ENCODE data around the gene TUBGCP4. TPM values are rescaled to one million over a fixed set of nuclear protein-coding genes. Genes with fewer than 3 reads are reported as not detected.
A peak's percentile ranks its signal among the peaks of the same experiment; 100 is the strongest.

TUBGCP4 gene
- total RNA-seq, 2 experiments from 2014 or later = 32.9 to 33.4 TPM

DNA sequence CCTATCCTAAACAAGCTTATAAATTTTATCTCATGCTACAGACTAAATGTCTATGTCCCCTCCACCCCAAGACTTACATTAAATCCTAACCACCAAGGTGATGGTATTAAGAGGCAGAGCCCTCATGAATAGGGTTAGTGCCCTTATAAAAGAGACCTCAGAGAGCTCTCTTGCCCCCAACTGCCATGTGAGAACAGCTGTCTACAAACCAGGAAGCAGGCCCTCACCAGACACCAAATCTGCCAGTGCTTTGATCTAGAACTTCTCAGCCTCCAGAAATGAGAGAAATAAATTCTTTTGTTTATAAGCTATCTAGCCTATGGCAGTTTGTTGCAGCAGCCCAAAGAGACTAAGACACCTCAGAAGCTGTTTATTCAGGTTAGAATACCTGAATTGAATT, 63.5 kb downstream of the TUBGCP4 start:
- CTCF ChIA-PET = interaction anchor here (1.2 to 1.4 kb wide), 2 partner anchors 77 to 81 kb away, joined by 3 to 4 read pairs; no protein-coding TSS in a partner anchor
- H3K27me3 Mint-ChIP-seq = no peaks in the 10 kb centered on the region
- intact Hi-C loops (cut with micrococcal nuclease) = no loop called here
- POLR2A ChIA-PET = no interaction called here
- no peak overlapping the region for H3K4me3 Mint-ChIP-seq
- no peak overlapping the region for H3K27ac Mint-ChIP-seq
- no peak for ATAC-seq
- no peak for DNase-seq
- no peaks in the 10 kb centered on the region for H3K9me3 Mint-ChIP-seq
- H3K4me1 Mint-ChIP-seq (ENCODE audit: low read depth) = no peaks in the 10 kb centered on the region
- H3K36me3 Mint-ChIP-seq (ENCODE audit: low read depth) = peaks cover 10% of the 10 kb centered on the region
- no peak for TF ChIP-seq CTCF (IDR thresholded peaks at IDR 0.05)

GRCh38 chr15:43436395-43436794, 65.5 kb downstream of the TUBGCP4 start:
- ChIA-PET CTCF (no interaction called here), POLR2A (interaction anchor here (0.6 kb wide), 2 partner anchors 18 to 622 kb away, joined by 3 read pairs; no protein-coding TSS in a partner anchor)
- H3K36me3 Mint-ChIP-seq (ENCODE audit: low read depth) = peaks cover 10% of the 10 kb centered on the region
- no peaks in the 10 kb centered on the region for H3K27me3 Mint-ChIP-seq
- ATAC-seq (no peak), DNase-seq (no peak)
- intact Hi-C loops (cut with micrococcal nuclease) = no loop called here
- TF ChIP-seq CTCF (IDR thresholded peaks at IDR 0.05) = no peak
- peaks cover 7% of the 10 kb centered on the region for H3K4me1 Mint-ChIP-seq (ENCODE audit: low read depth)
- no peak overlapping the region for H3K27ac Mint-ChIP-seq
- no peak overlapping the region for H3K4me3 Mint-ChIP-seq
- no peaks in the 10 kb centered on the region for H3K9me3 Mint-ChIP-seq

GRCh38 chr15:43439268-43439667, 68.4 kb downstream of the TUBGCP4 start:
- Mint-ChIP-seq H3K27ac (no peak overlapping the region), H3K27me3 (no peaks in the 10 kb centered on the region), H3K36me3 (ENCODE audit: low read depth) (peaks cover 6% of the 10 kb centered on the region), H3K4me1 (ENCODE audit: low read depth) (peaks cover 10% of the 10 kb centered on the region), H3K4me3 (no peak overlapping the region), H3K9me3 (no peaks in the 10 kb centered on the region)
- TF ChIP-seq CTCF (IDR thresholded peaks at IDR 0.05) = no peak
- CTCF ChIA-PET = interaction anchor here (4.0 kb wide), 1 partner anchor 74 kb away, joined by 66 read pairs; no protein-coding TSS in a partner anchor
- intact Hi-C loops (cut with micrococcal nuclease) = no loop called here
- ATAC-seq (no peak), DNase-seq (no peak)
- POLR2A ChIA-PET = interaction anchor here (0.5 kb wide), 1 partner anchor 32 kb away, joined by 4 read pairs; no protein-coding TSS in a partner anchor

DNA sequence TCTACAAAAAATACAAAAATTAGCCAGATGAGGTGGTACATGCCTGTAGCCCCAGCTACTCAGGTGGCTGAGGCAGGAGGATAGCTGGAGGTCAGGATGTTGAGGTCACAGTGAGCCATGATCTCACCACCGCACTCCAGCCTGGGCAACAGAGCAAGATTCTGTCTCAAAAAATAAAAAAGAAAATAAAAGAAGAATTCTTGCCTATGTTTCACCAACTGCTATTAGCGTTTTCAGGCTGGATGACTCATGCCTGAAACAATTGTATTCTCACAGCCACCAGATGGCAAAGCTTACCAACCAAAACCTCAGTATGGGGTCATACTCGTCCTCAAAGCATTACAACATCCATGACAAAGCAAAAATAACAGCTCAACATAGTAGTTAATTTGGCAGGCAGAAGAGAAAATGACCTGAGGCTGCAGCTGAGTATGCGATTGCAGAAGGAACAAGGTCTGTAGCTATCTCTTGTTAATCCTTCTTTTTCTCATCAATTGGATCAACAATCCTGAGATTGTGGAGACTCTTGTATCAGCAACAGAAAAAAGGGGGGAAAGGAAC, 69.9 kb downstream of the TUBGCP4 start:
- CTCF ChIA-PET = interaction anchor here (0.7 to 4.0 kb wide), 19 partner anchors 10 to 308 kb away, joined by 3 to 66 read pairs (median 4); partner anchors contain the start of genes MAP1A and TP53BP1
- POLR2A ChIA-PET = interaction anchor here (0.6 to 1.5 kb wide), 6 partner anchors 13 to 305 kb away, joined by 3 to 5 read pairs (median 4); partner anchors contain the start of genes TP53BP1, TUBGCP4 and ZSCAN29
- DNase-seq (peak; percentile 63), ATAC-seq (peak; percentile 95)
- H3K36me3 Mint-ChIP-seq (ENCODE audit: low read depth) = peaks cover 9% of the 10 kb centered on the region
- H3K9me3 Mint-ChIP-seq = no peaks in the 10 kb centered on the region
- no peaks in the 10 kb centered on the region for H3K27me3 Mint-ChIP-seq
- intact Hi-C loops (cut with micrococcal nuclease) = no loop called here
- TF ChIP-seq CTCF (IDR thresholded peaks at IDR 0.05) = peak; percentile 65
- peak overlapping the region; percentile 5 for H3K4me3 Mint-ChIP-seq
- H3K4me1 Mint-ChIP-seq (ENCODE audit: low read depth) = peaks cover 10% of the 10 kb centered on the region
- peak overlapping the region; percentile 89 for H3K27ac Mint-ChIP-seq

GRCh38 chr15:43441316-43441715, 70.4 kb downstream of the TUBGCP4 start:
- H3K27ac Mint-ChIP-seq = peak overlapping the region; percentile 89
- CTCF ChIA-PET = interaction anchor here (0.7 to 4.0 kb wide), 18 partner anchors 9 to 308 kb away, joined by 3 to 66 read pairs (median 4); partner anchors contain the start of genes MAP1A and TP53BP1
- H3K27me3 Mint-ChIP-seq = no peaks in the 10 kb centered on the region
- H3K9me3 Mint-ChIP-seq = no peaks in the 10 kb centered on the region
- peak; percentile 75 for ATAC-seq
- H3K4me3 Mint-ChIP-seq = no peak overlapping the region
- intact Hi-C loops (cut with micrococcal nuclease) = no loop called here
- H3K4me1 Mint-ChIP-seq (ENCODE audit: low read depth) = peaks cover 10% of the 10 kb centered on the region
- no peak for TF ChIP-seq CTCF (IDR thresholded peaks at IDR 0.05)
- H3K36me3 Mint-ChIP-seq (ENCODE audit: low read depth) = peaks cover 9% of the 10 kb centered on the region
- POLR2A ChIA-PET = interaction anchor here (0.6 to 1.5 kb wide), 7 partner anchors 13 to 311 kb away, joined by 3 to 5 read pairs (median 4); partner anchors contain the start of genes TP53BP1, TUBGCP4 and ZSCAN29
- DNase-seq = peak; percentile 24
